Measurements from ENCODE around the gene RPS19BP1.
A peak's percentile ranks its signal among the peaks of the same experiment; 100 is the strongest.
"Not testable (repeated sequence)": the region's sequence is repeated elsewhere in the genome, so short reads cannot be mapped to it uniquely, and the experiment has no call there.

Gene RPS19BP1

GRCh38 chr22:39513791-39514190, 18.8 kb downstream of the RPS19BP1 start:
- no peak overlapping the region for H3K4me3 ChIP-seq (ENCODE audit: low read depth in 1 of 2, low read length in 1 of 2)
- H3K36me3 ChIP-seq, result peaks cover 56% of the 10 kb centered on the region
- H3K4me1 ChIP-seq (ENCODE audit: control insufficient read depth in 1 of 2, insufficient read depth in 1 of 2, low read depth in 1 of 2, low read length in 1 of 2), result peaks cover 7 to 12% of the 10 kb centered on the region in 2 experiments
- no peaks in the 10 kb centered on the region for H3K27me3 ChIP-seq
- no peaks in the 10 kb centered on the region for H3K9me3 ChIP-seq
- TF ChIP-seq, protein P1, sequence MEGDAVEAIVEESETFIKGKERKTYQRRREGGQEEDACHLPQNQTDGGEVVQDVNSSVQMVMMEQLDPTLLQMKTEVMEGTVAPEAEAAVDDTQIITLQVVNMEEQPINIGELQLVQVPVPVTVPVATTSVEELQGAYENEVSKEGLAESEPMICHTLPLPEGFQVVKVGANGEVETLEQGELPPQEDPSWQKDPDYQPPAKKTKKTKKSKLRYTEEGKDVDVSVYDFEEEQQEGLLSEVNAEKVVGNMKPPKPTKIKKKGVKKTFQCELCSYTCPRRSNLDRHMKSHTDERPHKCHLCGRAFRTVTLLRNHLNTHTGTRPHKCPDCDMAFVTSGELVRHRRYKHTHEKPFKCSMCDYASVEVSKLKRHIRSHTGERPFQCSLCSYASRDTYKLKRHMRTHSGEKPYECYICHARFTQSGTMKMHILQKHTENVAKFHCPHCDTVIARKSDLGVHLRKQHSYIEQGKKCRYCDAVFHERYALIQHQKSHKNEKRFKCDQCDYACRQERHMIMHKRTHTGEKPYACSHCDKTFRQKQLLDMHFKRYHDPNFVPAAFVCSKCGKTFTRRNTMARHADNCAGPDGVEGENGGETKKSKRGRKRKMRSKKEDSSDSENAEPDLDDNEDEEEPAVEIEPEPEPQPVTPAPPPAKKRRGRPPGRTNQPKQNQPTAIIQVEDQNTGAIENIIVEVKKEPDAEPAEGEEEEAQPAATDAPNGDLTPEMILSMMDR (IDR thresholded peaks at IDR 0.05), result no peak
- peak overlapping the region; percentile 47 for H3K27ac ChIP-seq

DNA sequence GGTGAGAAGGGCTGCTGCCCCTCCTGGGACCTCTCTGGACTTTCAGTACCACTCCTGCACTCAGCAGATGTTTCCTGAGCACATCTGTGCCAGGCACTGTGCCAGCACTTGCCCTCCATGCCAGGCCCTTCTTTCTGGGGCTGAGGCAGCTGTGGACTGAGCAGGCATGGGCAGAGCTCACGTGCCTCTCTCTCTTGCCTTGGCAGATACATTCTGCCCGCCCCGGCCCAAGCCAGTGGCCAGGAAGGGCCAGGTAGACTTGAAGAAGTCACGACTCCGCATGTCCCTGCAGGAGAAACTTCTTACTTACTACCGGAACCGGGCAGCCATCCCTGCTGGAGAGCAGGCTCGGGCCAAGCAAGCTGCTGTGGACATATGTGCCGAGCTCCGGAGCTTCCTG, 20.5 kb downstream of the RPS19BP1 start:
- TF ChIP-seq, protein P1 (IDR thresholded peaks at IDR 0.05), result no peak
- Histone ChIP-seq H3K9me3 (no peaks in the 10 kb centered on the region), H3K4me1 (ENCODE audit: control insufficient read depth in 1 of 2, insufficient read depth in 1 of 2, low read depth in 1 of 2, low read length in 1 of 2) (peaks cover 5 to 7% of the 10 kb centered on the region in 2 experiments), H3K36me3 (peaks cover 71% of the 10 kb centered on the region), H3K4me3 (ENCODE audit: low read depth in 1 of 2, low read length in 1 of 2) (no peak overlapping the region), H3K27ac (no peak overlapping the region), H3K27me3 (no peaks in the 10 kb centered on the region)

GRCh38 chr22:39511226-39511625, 21.3 kb downstream of the RPS19BP1 start:
- H3K9me3 ChIP-seq, result no peaks in the 10 kb centered on the region
- H3K4me3 ChIP-seq (ENCODE audit: low read depth in 1 of 2, low read length in 1 of 2), result no peak overlapping the region
- peaks cover 79% of the 10 kb centered on the region for H3K36me3 ChIP-seq
- H3K4me1 ChIP-seq (ENCODE audit: control insufficient read depth in 1 of 2, insufficient read depth in 1 of 2, low read depth in 1 of 2, low read length in 1 of 2), result peaks cover 5 to 7% of the 10 kb centered on the region in 2 experiments
- no peak overlapping the region for H3K27ac ChIP-seq
- no peaks in the 10 kb centered on the region for H3K27me3 ChIP-seq
- TF ChIP-seq, protein P1 (IDR thresholded peaks at IDR 0.05), result no peak

- Histone ChIP-seq H3K4me1 (ENCODE audit: control insufficient read depth in 1 of 2, insufficient read depth in 1 of 2, low read depth in 1 of 2, low read length in 1 of 2) (peaks cover 5 to 7% of the 10 kb centered on the region in 2 experiments), H3K9me3 (no peaks in the 10 kb centered on the region), H3K36me3 (peaks cover 85% of the 10 kb centered on the region), H3K27me3 (no peaks in the 10 kb centered on the region), H3K4me3 (ENCODE audit: low read depth in 1 of 2, low read length in 1 of 2) (no peak overlapping the region), H3K27ac (no peak overlapping the region)
- TF ChIP-seq, protein P1 (IDR thresholded peaks at IDR 0.05), result no peak
Measured at GRCh38 chr22:39510529-39511149, 21.9 kb downstream of the RPS19BP1 start.

DNA sequence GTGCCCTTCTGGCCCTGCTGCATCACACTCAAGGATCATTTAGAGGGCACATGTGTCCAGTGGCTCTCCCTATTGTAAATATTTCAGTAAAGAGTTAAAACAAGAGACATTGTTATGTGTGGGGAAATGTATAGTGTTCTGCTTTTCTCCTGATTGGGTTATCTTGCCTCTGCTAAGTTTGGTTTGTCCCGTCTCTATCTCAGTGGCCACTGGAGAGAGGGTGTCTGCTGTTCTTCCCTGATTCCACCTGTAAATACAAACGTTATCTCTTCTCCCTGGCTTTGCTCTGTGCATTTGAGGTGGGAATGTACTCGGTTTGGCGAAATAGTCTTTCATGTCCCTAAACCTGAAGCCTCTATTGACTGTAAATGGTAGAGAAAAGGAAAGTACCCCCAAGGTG, 24.2 kb downstream of the RPS19BP1 start:
- Histone ChIP-seq H3K27me3 (no peaks in the 10 kb centered on the region), H3K4me1 (ENCODE audit: control insufficient read depth in 1 of 2, insufficient read depth in 1 of 2, low read depth in 1 of 2, low read length in 1 of 2) (peaks cover 4 to 5% of the 10 kb centered on the region in 2 experiments), H3K36me3 (peaks cover 84% of the 10 kb centered on the region), H3K27ac (no peak overlapping the region), H3K4me3 (ENCODE audit: low read depth in 1 of 2, low read length in 1 of 2) (no peak overlapping the region), H3K9me3 (no peaks in the 10 kb centered on the region)
- TF ChIP-seq, protein P1 (IDR thresholded peaks at IDR 0.05), result no peak

GRCh38 chr22:39507021-39507420, 25.5 kb downstream of the RPS19BP1 start:
- Histone ChIP-seq H3K36me3 (peaks cover 70% of the 10 kb centered on the region), H3K4me1 (ENCODE audit: control insufficient read depth in 1 of 2, insufficient read depth in 1 of 2, low read depth in 1 of 2, low read length in 1 of 2) (peaks cover 13 to 19% of the 10 kb centered on the region in 2 experiments)
- H3K4me3 ChIP-seq (ENCODE audit: low read depth in 1 of 2, low read length in 1 of 2); H3K9me3 ChIP-seq; H3K27ac ChIP-seq; H3K27me3 ChIP-seq: not testable (repeated sequence)
